H9 (cell line): ENCODE measurements around the gene STK25. TPM values are rescaled to one million over a fixed set of nuclear protein-coding genes. Genes with fewer than 3 reads are reported as not detected.

Experiments used
- DNase-seq: peaks from one replicate; pipeline ENCODE4 v3.0.0-alpha.2; 2017
- H2AFZ ChIP-seq: one replicate; pipeline ENCODE4 v1.6.1; 2013; ENCODE audit warnings: mild to moderate bottlenecking, low read length, control low read depth, moderate library complexity
- H2AK5ac ChIP-seq: 2 replicates; pipeline ENCODE4 v1.6.1; 2013; ENCODE audit warnings: low read length, control low read depth, mixed read lengths; ENCODE audit not compliant: insufficient read length
- H2BK120ac ChIP-seq: one replicate; pipeline ENCODE4 v1.6.1; 2013; ENCODE audit warnings: low read depth, mild to moderate bottlenecking, low read length, control low read depth, inconsistent platforms; ENCODE audit not compliant: poor library complexity, severe bottlenecking
- H2BK12ac ChIP-seq: 2 replicates; pipeline ENCODE4 v1.6.1; 2013; ENCODE audit warnings: low read length, control low read depth, mixed read lengths, low read depth; ENCODE audit not compliant: insufficient read length
- H2BK15ac ChIP-seq: 2 replicates; pipeline ENCODE4 v1.6.1; 2013; ENCODE audit warnings: low read depth, low read length, control low read depth
- H2BK20ac ChIP-seq: one replicate; pipeline ENCODE4 v1.6.1; 2013; ENCODE audit warnings: low read depth, mild to moderate bottlenecking, low read length, control low read depth, inconsistent platforms; ENCODE audit not compliant: poor library complexity, severe bottlenecking
- H2BK5ac ChIP-seq: 2 replicates; pipeline ENCODE4 v1.6.1; 2013; ENCODE audit warnings: low read length, control low read depth, mixed read lengths; ENCODE audit not compliant: insufficient read length
- H3K14ac ChIP-seq: 2 replicates; pipeline ENCODE4 v1.6.1; 2013; ENCODE audit warnings: low read length, control low read depth; ENCODE audit not compliant: insufficient read depth
- H3K18ac ChIP-seq: 2 replicates; pipeline ENCODE4 v1.6.1; 2013; ENCODE audit warnings: low read depth, mild to moderate bottlenecking, mixed read lengths, low read length, control low read depth; ENCODE audit not compliant: insufficient read length
- H3K23ac ChIP-seq: 2 replicates; pipeline ENCODE4 v1.6.1; 2013; ENCODE audit warnings: low read length, control low read depth, mixed read lengths, low read depth; ENCODE audit not compliant: insufficient read length
- H3K23me2 ChIP-seq: 2 replicates; pipeline ENCODE4 v1.6.1; 2013; ENCODE audit warnings: low read depth, mild to moderate bottlenecking, mixed read lengths, low read length, control low read depth; ENCODE audit not compliant: insufficient read length, poor library complexity, severe bottlenecking
- H3K27ac ChIP-seq: 2 replicates; pipeline ENCODE4 v1.5.1; 2013; ENCODE audit warnings: low read length, control low read depth, mixed read lengths, low read depth; ENCODE audit not compliant: insufficient read length
- H3K27me3 ChIP-seq: 2 replicates; pipeline ENCODE4 v1.6.1; 2013; ENCODE audit warnings: low read length, control low read depth, inconsistent platforms; ENCODE audit not compliant: insufficient read depth
- H3K4ac ChIP-seq: 2 replicates; pipeline ENCODE4 v1.6.1; 2013; ENCODE audit warnings: low read depth, mild to moderate bottlenecking, control low read depth, inconsistent platforms, low read length, moderate library complexity
- H3K4me1 ChIP-seq: 2 replicates; pipeline ENCODE4 v1.6.1; 2013; ENCODE audit warnings: low read length, control low read depth, inconsistent platforms; ENCODE audit not compliant: insufficient read depth
- H3K4me2 ChIP-seq: 2 replicates; pipeline ENCODE4 v1.6.1; 2013; ENCODE audit warnings: low read length, control low read depth, mixed read lengths; ENCODE audit not compliant: insufficient read length, insufficient read depth
- H3K56ac ChIP-seq: 2 replicates; pipeline ENCODE4 v1.6.1; 2013; ENCODE audit warnings: low read depth, mild to moderate bottlenecking, mixed read lengths, low read length, control low read depth; ENCODE audit not compliant: insufficient read length
- H3K79me1 ChIP-seq: 2 replicates; pipeline ENCODE4 v1.6.1; 2013; ENCODE audit warnings: low read depth, mild to moderate bottlenecking, moderate library complexity, low read length, control low read depth, inconsistent platforms; ENCODE audit not compliant: insufficient read depth, poor library complexity, severe bottlenecking
- H3K79me2 ChIP-seq: 2 replicates; pipeline ENCODE4 v1.6.1; 2013; ENCODE audit warnings: low read length, control low read depth, inconsistent platforms; ENCODE audit not compliant: insufficient read depth
- H3K9ac ChIP-seq: 2 replicates; pipeline ENCODE4 v1.6.1; 2013; ENCODE audit warnings: low read length, control low read depth, mixed read lengths; ENCODE audit not compliant: insufficient read length; ENCODE audit errors: extremely low read depth
- H3K9me3 ChIP-seq: one replicate; pipeline ENCODE4 v1.6.1; 2013; ENCODE audit warnings: low read depth, low read length, inconsistent platforms; ENCODE audit not compliant: control insufficient read depth
- H3T11ph ChIP-seq: one replicate; pipeline ENCODE4 v1.6.1; 2013; ENCODE audit warnings: mild to moderate bottlenecking, low read length, control low read depth, inconsistent platforms
- H4K20me1 ChIP-seq: one replicate; pipeline ENCODE4 v1.6.1; 2013; ENCODE audit not compliant: control insufficient read depth, insufficient read length, insufficient read depth
- H4K5ac ChIP-seq: 2 replicates; pipeline ENCODE4 v1.6.1; 2013; ENCODE audit warnings: low read depth, mild to moderate bottlenecking, mixed read lengths, low read length, control low read depth; ENCODE audit not compliant: insufficient read length
- H4K8ac ChIP-seq: replicated peaks from 2 replicates; pipeline ENCODE4 v1.6.1; 2013; ENCODE audit warnings: low read length, control low read depth, mixed read lengths, low read depth; ENCODE audit not compliant: insufficient read length
- H4K91ac ChIP-seq: 2 replicates; pipeline ENCODE4 v1.6.1; 2013; ENCODE audit warnings: low read depth, mild to moderate bottlenecking, moderate library complexity, mixed read lengths, low read length, control low read depth; ENCODE audit not compliant: insufficient read length
- H3K27ac Mint-ChIP-seq, 3 experiments: 2 replicates in 2 of 3; 3 replicates in 1 of 3; pipeline ENCODE4 v1.8.0; 2020 to 2021; ENCODE audit warnings: mixed read lengths in 3 of 3, mild to moderate bottlenecking in 1 of 3, moderate library complexity in 1 of 3
- H3K27me3 Mint-ChIP-seq: 2 replicates; pipeline ENCODE4 v1.8.0; 2021; ENCODE audit warnings: low read depth, mild to moderate bottlenecking, moderate library complexity, mixed read lengths
- H3K36me3 Mint-ChIP-seq, 3 experiments: 2 replicates in 2 of 3; 3 replicates in 1 of 3; pipeline ENCODE4 v1.8.0; 2020 to 2021; ENCODE audit warnings: low read depth in 3 of 3, mixed read lengths in 3 of 3; ENCODE audit not compliant: insufficient read depth in 1 of 3
- H3K4me1 Mint-ChIP-seq, 2 experiments: 2 replicates each; pipeline ENCODE4 v1.8.0; 2020; ENCODE audit warnings: mixed read lengths in 2 of 2
- H3K4me3 Mint-ChIP-seq, 2 experiments: 2 replicates in 1 of 2; 3 replicates in 1 of 2; pipeline ENCODE4 v1.8.0; 2020 to 2021; ENCODE audit warnings: mild to moderate bottlenecking in 2 of 2, mixed read lengths in 2 of 2, moderate library complexity in 1 of 2
- H3K9me3 Mint-ChIP-seq, 2 experiments: 2 replicates in 1 of 2; 3 replicates in 1 of 2; pipeline ENCODE4 v1.8.0; 2020; ENCODE audit warnings: mild to moderate bottlenecking in 2 of 2, mixed read lengths in 2 of 2, moderate library complexity in 1 of 2
- CTCF ChIP-seq: fragments of 200-600 bp; sonication (generic); conservative IDR thresholded peaks from 3 replicates; pipeline ENCODE4 v1.8.0; 2021; ENCODE audit warnings: antibody characterized with exemption, mild to moderate bottlenecking
- WGBS: extraction: QIAGEN DNeasy Blood & Tissue Kit; methylation state at CpG from one replicate; pipeline ENCODE4 v1.1.7; 2013; ENCODE audit warnings: missing lambda C conversion rate, low lambda C conversion rate, mixed read lengths; ENCODE audit not compliant: insufficient read length; ENCODE audit errors: extremely low coverage; 5-methylcytosine and 5-hydroxymethylcytosine counted together
- total RNA-seq: library from RNA; stranded (reverse); gene quantifications from 2 replicates; pipeline ENCODE4 v1.2.1, GENCODE V29; 2021

Gene STK25
- total RNA-seq, 1 experiment from 2014 or later, result 189 TPM

GRCh38 chr2:241532733-241533601, 24.6 kb upstream of the STK25 start:
- Mint-ChIP-seq H3K27me3 (peaks cover 6% of the 10 kb centered on the region), H3K4me1 (0 out of 4 replicates have a peak, but pooled peaks cover 0 to 2% of the 10 kb centered on the region in 2 experiments), H3K9me3 (no peaks in the 10 kb centered on the region), H3K4me3 (no peak overlapping the region), H3K27ac (no peak overlapping the region), H3K36me3 (no peaks in the 10 kb centered on the region)
- Histone ChIP-seq H4K8ac (no peak overlapping the region), H3K79me2 (no peaks in the 10 kb centered on the region), H3K23ac (no peak overlapping the region), H3K27ac (no peak overlapping the region), H3T11ph (no peak overlapping the region), H2BK15ac (no peak overlapping the region), H2BK20ac (no peak overlapping the region), H2AFZ (no peak overlapping the region), H4K20me1 (no peaks in the 10 kb centered on the region), H3K9me3 (no peaks in the 10 kb centered on the region), H2AK5ac (no peak overlapping the region), H4K91ac (no peak overlapping the region), H2BK5ac (no peak overlapping the region), H3K9ac (no peak overlapping the region), H3K4ac (no peak overlapping the region), H3K23me2 (no peaks in the 10 kb centered on the region), H3K27me3 (no peaks in the 10 kb centered on the region), H3K56ac (no peak overlapping the region), H3K79me1 (no peaks in the 10 kb centered on the region), H3K4me2 (no peak overlapping the region), H3K4me1 (no peaks in the 10 kb centered on the region), H3K18ac (no peak overlapping the region), H3K14ac (no peak overlapping the region; the same call in 1 of the 2 replicates), H4K5ac (no peak overlapping the region), H2BK12ac (no peak overlapping the region), H2BK120ac (no peak overlapping the region)
- no peak for DNase-seq
- no peak for TF ChIP-seq CTCF
- no CpG with 5 or more reads among the region's 26 CpGs for WGBS
